Body of pancreas (tissue), 4 donors: ENCODE measurements around the gene TMC8.

Experiments
- POLR2A ChIP-seq, 3 donors: fragments of 450-650 bp; IDR thresholded peaks; one replicate each; pipeline ENCODE4 v1.6.1; 2016; ENCODE audit warnings: antibody characterized with exemption in 3 of 3, mild to moderate bottlenecking in 2 of 3
- TF ChIP-seq, protein P1 (sequence below), 7 experiments: fragments of 450-650 bp in 4 of 7; fragments of 200-600 bp in 3 of 7; sonication (generic) in 3 of 7; IDR thresholded peaks; one replicate each; pipeline ENCODE4 v1.5.1; 2016 to 2019; ENCODE audit warnings: antibody characterized with exemption in 7 of 7

DNA sequence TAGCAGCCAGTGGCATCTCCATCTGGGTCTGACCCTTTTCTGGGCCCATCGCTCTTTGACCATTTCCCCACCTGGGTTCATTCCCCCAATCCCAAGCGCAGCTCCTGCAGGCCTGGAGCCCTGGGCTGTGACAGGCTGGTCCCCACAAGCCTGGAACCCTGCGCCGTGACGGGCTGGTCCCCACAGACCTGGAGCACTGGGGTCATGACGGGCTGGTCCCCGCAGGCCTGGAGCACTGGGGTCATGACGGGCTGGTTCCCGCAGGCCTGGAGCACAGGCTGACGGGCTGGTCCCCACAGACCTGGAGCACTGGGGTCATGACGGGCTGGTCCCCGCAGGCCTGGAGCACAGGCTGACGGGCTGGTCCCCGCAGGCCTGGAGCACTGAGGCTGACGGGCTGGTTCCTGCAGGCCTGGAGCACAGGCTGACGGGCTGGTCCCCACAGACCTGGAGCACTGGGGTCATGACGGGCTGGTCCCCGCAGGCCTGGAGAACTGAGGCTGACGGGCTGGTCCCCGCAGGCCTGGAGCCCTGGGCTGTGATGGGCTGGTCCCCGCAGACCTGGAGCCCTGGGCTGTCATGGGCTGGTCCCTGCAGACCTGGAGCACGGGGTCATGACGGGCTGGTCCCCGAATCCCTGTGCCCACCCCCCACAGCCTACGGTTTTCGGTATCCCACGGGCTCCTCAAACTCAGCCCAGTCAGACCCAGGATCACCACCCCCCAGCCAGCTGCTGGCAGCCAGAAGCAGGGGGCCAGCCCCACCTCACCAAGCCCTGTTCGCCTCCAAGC is 18.6 kb upstream of the TMC8 start:
- TF ChIP-seq, protein P1, sequence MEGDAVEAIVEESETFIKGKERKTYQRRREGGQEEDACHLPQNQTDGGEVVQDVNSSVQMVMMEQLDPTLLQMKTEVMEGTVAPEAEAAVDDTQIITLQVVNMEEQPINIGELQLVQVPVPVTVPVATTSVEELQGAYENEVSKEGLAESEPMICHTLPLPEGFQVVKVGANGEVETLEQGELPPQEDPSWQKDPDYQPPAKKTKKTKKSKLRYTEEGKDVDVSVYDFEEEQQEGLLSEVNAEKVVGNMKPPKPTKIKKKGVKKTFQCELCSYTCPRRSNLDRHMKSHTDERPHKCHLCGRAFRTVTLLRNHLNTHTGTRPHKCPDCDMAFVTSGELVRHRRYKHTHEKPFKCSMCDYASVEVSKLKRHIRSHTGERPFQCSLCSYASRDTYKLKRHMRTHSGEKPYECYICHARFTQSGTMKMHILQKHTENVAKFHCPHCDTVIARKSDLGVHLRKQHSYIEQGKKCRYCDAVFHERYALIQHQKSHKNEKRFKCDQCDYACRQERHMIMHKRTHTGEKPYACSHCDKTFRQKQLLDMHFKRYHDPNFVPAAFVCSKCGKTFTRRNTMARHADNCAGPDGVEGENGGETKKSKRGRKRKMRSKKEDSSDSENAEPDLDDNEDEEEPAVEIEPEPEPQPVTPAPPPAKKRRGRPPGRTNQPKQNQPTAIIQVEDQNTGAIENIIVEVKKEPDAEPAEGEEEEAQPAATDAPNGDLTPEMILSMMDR (IDR thresholded peaks at IDR 0.05): no peak
- TF ChIP-seq POLR2A (IDR thresholded peaks at IDR 0.05): no peak
